HCT116 (cell line): ENCODE measurements around the gene PAIP1. TPM values are rescaled to one million over a fixed set of nuclear protein-coding genes. Genes with fewer than 3 reads are reported as not detected.
"Not testable (repeated sequence)": the region's sequence is repeated elsewhere in the genome, so short reads cannot be mapped to it uniquely, and the experiment has no call there.

Source experiments
- ATAC-seq: fragments of 200-7000 bp; cut with Tn5 transposase; 2 replicates; pipeline ENCODE4 v1.9.1; 2020; ENCODE audit warnings: mild to moderate bottlenecking, moderate library complexity
- BruUV-seq: library from RNA; stranded (reverse); fragments of 400-500 nt; replicated peaks from 2 replicates; lab custom pipeline; 2021; lab: Mats Ljungman, UMichigan
- CTCF ChIA-PET: fragments of 300-600 bp; sonication (Branson Sonifier 250); formaldehyde crosslinking; loops from one replicate; lab custom pipeline; 2021; ENCODE audit warnings: antibody characterized with exemption; lab: Charles Lee
- POLR2A ChIA-PET: fragments of 300-600, 350-600 bp; sonication (Branson Sonifier 250); formaldehyde crosslinking; loops from one replicate; lab custom pipeline; 2021; ENCODE audit warnings: antibody characterized with exemption; lab: Charles Lee
- RAD21 ChIA-PET, 2 experiments: fragments of 300-600 bp; sonication (Branson Sonifier 250); formaldehyde crosslinking; loops; one replicate each; lab custom pipeline; 2023; ENCODE audit warnings: low total read pairs in 2 of 2; ENCODE audit not compliant: uncharacterized antibody in 2 of 2, unreplicated experiment in 2 of 2, low non-redundant PET in 1 of 2; lab: Charles Lee
- DNase-seq: peaks from one replicate; pipeline ENCODE4 v3.0.0-alpha.2; 2010; ENCODE audit warnings: low read depth, low spot score
- H2AFZ ChIP-seq: fragments of 200-600 bp; shearing (Covaris generic), sonication (generic); 2 replicates; pipeline ENCODE4 v1.6.1; 2017; ENCODE audit warnings: low read depth, mixed run types, mixed read lengths, antibody characterized with exemption, low read length; ENCODE audit not compliant: poor library complexity, severe bottlenecking
- H3K27ac ChIP-seq: 2 replicates; pipeline ENCODE4 v1.5.1; 2012; ENCODE audit warnings: low read depth, low read length
- H3K27me3 ChIP-seq: fragments of 200-600 bp; sonication (generic); 2 replicates; pipeline ENCODE4 v1.6.1; 2016; ENCODE audit warnings: mixed run types, low read length, mixed read lengths; ENCODE audit not compliant: insufficient read depth
- H3K36me3 ChIP-seq, 2 experiments: fragments of 200-500 bp in 1 of 2; fragments of 200-600 bp in 1 of 2; sonication (Bioruptor generic) in 1 of 2; sonication (generic) in 1 of 2; 2 replicates each; pipeline versions ENCODE4 v1.5.1 to v1.6.1; 2014 to 2016; ENCODE audit warnings: low read length in 2 of 2, inconsistent platforms in 1 of 2, mixed read lengths in 1 of 2, mixed run types in 1 of 2; ENCODE audit not compliant: insufficient read depth in 2 of 2, control insufficient read depth in 1 of 2
- H3K4me1 ChIP-seq, 2 experiments: fragments of 200-600 bp in 1 of 2; sonication (generic) in 1 of 2; 2 replicates each; pipeline versions ENCODE4 v1.5.1 to v1.6.1; 2012 to 2017; ENCODE audit warnings: low read length in 2 of 2, inconsistent platforms in 1 of 2, mild to moderate bottlenecking in 1 of 2, mixed read lengths in 1 of 2, mixed run types in 1 of 2, moderate library complexity in 1 of 2; ENCODE audit not compliant: insufficient read depth in 2 of 2, control insufficient read depth in 1 of 2
- H3K4me2 ChIP-seq: fragments of 200-600 bp; sonication (generic); 2 replicates; pipeline ENCODE4 v1.6.1; 2017; ENCODE audit warnings: mixed run types, low read length, mixed read lengths
- H3K4me3 ChIP-seq, 2 experiments: fragments of 200-600 bp in 1 of 2; sonication (generic) in 1 of 2; replicated peaks in 1 of 2; 2 replicates each; pipeline ENCODE4 v1.5.1; 2011 to 2016; ENCODE audit warnings: low read length in 2 of 2, control low read depth in 1 of 2, low read depth in 1 of 2, mild to moderate bottlenecking in 1 of 2, mixed read lengths in 1 of 2, mixed run types in 1 of 2
- H3K79me2 ChIP-seq: fragments of 200-600 bp; sonication (generic); 2 replicates; pipeline ENCODE4 v1.6.1; 2017; ENCODE audit warnings: mild to moderate bottlenecking, mixed run types, low read length, moderate library complexity, mixed read lengths; ENCODE audit not compliant: insufficient read depth
- H3K9ac ChIP-seq: fragments of 200-600 bp; sonication (generic); 2 replicates; pipeline ENCODE4 v1.6.1; 2016; ENCODE audit warnings: low read length, mixed read lengths
- H3K9me2 ChIP-seq: fragments of 200-600 bp; sonication (generic), shearing (Covaris generic); 2 replicates; pipeline ENCODE4 v1.6.1; 2017; ENCODE audit warnings: mixed run types, mild to moderate bottlenecking, moderate library complexity; ENCODE audit not compliant: insufficient read depth
- H3K9me3 ChIP-seq, 2 experiments: fragments of 200-500 bp in 1 of 2; fragments of 200-600 bp in 1 of 2; sonication (Bioruptor generic) in 1 of 2; sonication (generic) in 1 of 2; 2 replicates each; pipeline ENCODE4 v1.6.1; 2014 to 2017; ENCODE audit warnings: low read length in 2 of 2, mixed read lengths in 2 of 2, inconsistent platforms in 1 of 2, low read depth in 1 of 2, mild to moderate bottlenecking in 1 of 2, mixed run types in 1 of 2, moderate library complexity in 1 of 2; ENCODE audit not compliant: control insufficient read depth in 1 of 2, insufficient read depth in 1 of 2
- H4K20me1 ChIP-seq: fragments of 200-600 bp; sonication (generic), shearing (Covaris generic); 2 replicates; pipeline ENCODE4 v1.6.1; 2017; ENCODE audit warnings: mixed run types, mild to moderate bottlenecking, moderate library complexity; ENCODE audit not compliant: insufficient read depth
- CBX3 ChIP-seq: IDR thresholded peaks from 2 replicates; pipeline ENCODE4 v1.6.1; 2012; ENCODE audit warnings: low read depth
- CEBPB ChIP-seq: IDR thresholded peaks from 2 replicates; pipeline ENCODE4 v1.6.1; 2012; ENCODE audit warnings: low read depth
- EGR1 ChIP-seq: IDR thresholded peaks from 2 replicates; pipeline ENCODE4 v1.6.1; 2012; ENCODE audit warnings: low read depth
- ELF1 ChIP-seq: IDR thresholded peaks from 2 replicates; pipeline ENCODE4 v1.6.1; 2012; ENCODE audit warnings: low read depth, borderline replicate concordance
- EZH2 ChIP-seq: fragments of 200-600 bp; sonication (generic); IDR thresholded peaks from 2 replicates; pipeline ENCODE4 v1.6.1; 2017; ENCODE audit warnings: antibody characterized with exemption, mixed run types
- EZH2phosphoT487 ChIP-seq: fragments of 200-600 bp; IDR thresholded peaks from 2 replicates; pipeline ENCODE4 v1.6.1; 2018; ENCODE audit warnings: antibody characterized with exemption, borderline replicate concordance
- FOSL1 ChIP-seq: IDR thresholded peaks from 2 replicates; pipeline ENCODE4 v1.6.1; 2012; ENCODE audit warnings: low read depth
- POLR2A ChIP-seq: IDR thresholded peaks from 2 replicates; pipeline ENCODE4 v1.7.0; 2011; ENCODE audit warnings: borderline replicate concordance; ENCODE audit not compliant: insufficient read depth, insufficient read length; ENCODE audit errors: extremely low read depth
- RAD21 ChIP-seq: IDR thresholded peaks from 2 replicates; pipeline ENCODE4 v1.6.1; 2012; ENCODE audit warnings: low read depth, mild to moderate bottlenecking
- SIN3A ChIP-seq: IDR thresholded peaks from 2 replicates; pipeline ENCODE4 v1.6.1; 2012; ENCODE audit warnings: low read depth
- TCF7L2 ChIP-seq: IDR thresholded peaks from 2 replicates; pipeline ENCODE4 v1.7.0; 2011; ENCODE audit warnings: borderline replicate concordance, inconsistent platforms; ENCODE audit not compliant: insufficient read depth, insufficient read length; ENCODE audit errors: extremely low read depth
- YY1 ChIP-seq: IDR thresholded peaks from 2 replicates; pipeline ENCODE4 v1.6.1; 2011; ENCODE audit warnings: low read length, low read depth, moderate library complexity, mild to moderate bottlenecking; ENCODE audit not compliant: insufficient replicate concordance; ENCODE audit errors: extremely low read depth
- ZNF274 ChIP-seq: fragments of 200-500 bp; sonication (Bioruptor generic); IDR thresholded peaks from 2 replicates; pipeline ENCODE4 v1.6.1; 2014; ENCODE audit warnings: mild to moderate bottlenecking, low read depth, low read length, inconsistent platforms
- intact Hi-C: fragments of 100-400 bp; cut with micrococcal nuclease; formaldehyde crosslinking; loops from 2 replicates; pipeline ENCODE4 v1.10.0; 2022
- total RNA-seq: library from RNA; stranded (reverse); gene quantifications from one replicate; pipeline ENCODE4 v1.2.1, GENCODE V29; 2021; ENCODE audit not compliant: unreplicated experiment
- TF ChIP-seq, protein P1 (sequence below): IDR thresholded peaks from 2 replicates; pipeline ENCODE4 v1.6.1; 2012
- TF ChIP-seq, protein P2 (sequence below): IDR thresholded peaks from 2 replicates; pipeline ENCODE4 v1.6.1; 2012; ENCODE audit warnings: low read depth
- TF ChIP-seq, protein P3 (sequence below): IDR thresholded peaks from 2 replicates; pipeline ENCODE4 v1.6.1; 2012

PAIP1 gene
- total RNA-seq, 1 experiment from 2014 or later, result 83.8 TPM

DNA sequence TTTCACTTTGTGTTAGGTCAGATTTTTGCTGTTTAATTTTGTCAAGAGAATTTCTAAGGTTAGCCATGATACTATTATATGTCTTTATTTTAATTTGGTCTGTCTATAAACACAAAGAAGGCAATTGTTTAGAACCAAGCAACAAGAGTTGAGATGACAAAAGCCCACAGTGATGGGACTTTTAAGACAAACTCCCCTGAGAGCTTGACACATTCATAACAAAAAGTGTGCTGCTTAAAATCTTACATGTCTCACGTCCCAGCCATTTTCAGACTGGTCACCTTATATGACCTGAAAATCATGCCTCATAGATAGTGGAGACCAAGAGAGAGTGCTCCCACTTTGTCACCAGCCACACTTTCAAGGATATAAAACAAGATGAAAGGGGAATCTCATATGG, 24.5 kb upstream of the PAIP1 start (continued):
- TF ChIP-seq, protein P1, sequence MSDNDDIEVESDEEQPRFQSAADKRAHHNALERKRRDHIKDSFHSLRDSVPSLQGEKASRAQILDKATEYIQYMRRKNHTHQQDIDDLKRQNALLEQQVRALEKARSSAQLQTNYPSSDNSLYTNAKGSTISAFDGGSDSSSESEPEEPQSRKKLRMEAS, result no peak
- TF ChIP-seq RAD21 (no peak), YY1 (no peak), ELF1 (no peak), TCF7L2 (no peak), FOSL1 (no peak)

DNA sequence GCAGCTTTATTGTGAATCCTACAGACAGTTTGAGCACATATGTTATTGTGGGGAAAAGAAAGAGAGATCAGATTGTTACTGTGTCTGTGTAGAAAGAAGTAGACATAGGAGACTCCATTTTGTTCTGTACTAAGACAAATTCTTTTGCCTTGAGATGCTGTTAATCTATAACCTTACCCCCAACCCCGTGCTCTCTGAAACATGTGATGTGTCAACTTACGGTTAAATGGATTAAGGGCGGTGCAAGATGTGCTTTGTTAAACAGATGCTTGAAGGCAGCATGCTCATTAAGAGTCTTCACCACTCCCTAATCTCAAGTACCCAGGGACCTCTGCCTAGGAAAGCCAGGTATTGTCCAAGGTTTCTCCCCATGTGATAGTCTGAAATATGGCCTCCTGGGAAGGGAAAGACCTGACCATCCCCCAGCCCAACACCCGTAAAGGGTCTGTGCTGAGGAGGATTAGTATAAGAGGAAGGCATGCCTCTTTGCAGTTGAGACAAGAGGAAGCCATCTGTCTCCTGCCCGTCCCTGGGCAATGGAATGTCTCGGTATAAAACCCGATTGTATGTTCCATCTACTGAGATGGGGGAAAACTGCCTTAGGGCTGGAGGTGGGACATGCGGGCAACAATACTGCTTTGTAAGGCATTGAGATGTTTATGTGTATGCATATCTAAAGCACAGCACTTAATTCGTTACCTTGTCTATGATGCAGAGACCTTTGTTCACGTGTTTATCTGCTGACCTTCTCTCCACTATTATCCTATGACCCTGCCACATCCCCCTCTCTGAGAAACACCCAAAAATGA, 23.7 kb upstream of the PAIP1 start:
- CTCF ChIA-PET, H3K9me3 ChIP-seq, H3K36me3 ChIP-seq, H3K79me2 ChIP-seq, H3K9me2 ChIP-seq, H3K4me3 ChIP-seq, H4K20me1 ChIP-seq, H3K4me1 ChIP-seq, RAD21 ChIA-PET, ATAC-seq, H2AFZ ChIP-seq, H3K27me3 ChIP-seq, DNase-seq, BruUV-seq, H3K4me2 ChIP-seq, POLR2A ChIA-PET, H3K9ac ChIP-seq, intact Hi-C loops, H3K27ac ChIP-seq: not testable (repeated sequence)

DNA sequence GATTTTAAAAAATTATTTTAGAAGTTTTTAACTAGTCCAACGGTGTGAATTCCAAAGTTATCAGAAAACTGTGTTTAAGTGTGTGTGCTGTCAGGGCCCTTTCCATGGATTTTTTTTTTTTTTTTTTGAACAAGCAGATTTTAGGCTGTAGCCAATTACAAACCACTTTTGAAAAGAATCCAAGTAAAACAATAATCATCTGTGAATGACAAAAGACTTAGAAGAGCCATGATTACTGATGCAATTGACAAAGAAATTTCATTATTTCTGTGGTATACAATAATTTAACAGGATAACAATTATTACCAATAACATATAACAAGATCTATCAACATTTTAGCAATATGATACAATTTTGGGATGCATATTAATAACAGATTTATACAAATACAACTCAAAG, 16.2 kb upstream of the PAIP1 start:
- H3K9ac ChIP-seq, result no peak overlapping the region
- H3K4me2 ChIP-seq, result no peak overlapping the region
- intact Hi-C loops, result no loop called here
- 0 out of 4 replicates have a peak, but pooled peaks cover 0 to 2% of the 10 kb centered on the region in 2 experiments for H3K4me1 ChIP-seq
- no peaks in the 10 kb centered on the region for H3K79me2 ChIP-seq
- BruUV-seq, result no TSS peak
- ChIA-PET POLR2A (no interaction called here), RAD21 (no interaction called here), CTCF (no interaction called here)
- no peak overlapping the region for H3K27ac ChIP-seq
- H3K27me3 ChIP-seq, result no peaks in the 10 kb centered on the region
- H3K4me3 ChIP-seq, result no peak overlapping the region
- H3K9me3 ChIP-seq, result no peaks in the 10 kb centered on the region
- H3K36me3 ChIP-seq, result no peaks in the 10 kb centered on the region
- DNase-seq (no peak), ATAC-seq (no peak)
- no peaks in the 10 kb centered on the region for H3K9me2 ChIP-seq
- H2AFZ ChIP-seq, result no peak overlapping the region
- H4K20me1 ChIP-seq, result no peaks in the 10 kb centered on the region
- TF ChIP-seq SIN3A (no peak), EZH2 (no peak), CEBPB (no peak), ELF1 (no peak), POLR2A (no peak), FOSL1 (no peak), YY1 (no peak), EGR1 (no peak), ZNF274 (no peak), EZH2phosphoT487 (no peak), CBX3 (no peak)
- TF ChIP-seq, protein P2, sequence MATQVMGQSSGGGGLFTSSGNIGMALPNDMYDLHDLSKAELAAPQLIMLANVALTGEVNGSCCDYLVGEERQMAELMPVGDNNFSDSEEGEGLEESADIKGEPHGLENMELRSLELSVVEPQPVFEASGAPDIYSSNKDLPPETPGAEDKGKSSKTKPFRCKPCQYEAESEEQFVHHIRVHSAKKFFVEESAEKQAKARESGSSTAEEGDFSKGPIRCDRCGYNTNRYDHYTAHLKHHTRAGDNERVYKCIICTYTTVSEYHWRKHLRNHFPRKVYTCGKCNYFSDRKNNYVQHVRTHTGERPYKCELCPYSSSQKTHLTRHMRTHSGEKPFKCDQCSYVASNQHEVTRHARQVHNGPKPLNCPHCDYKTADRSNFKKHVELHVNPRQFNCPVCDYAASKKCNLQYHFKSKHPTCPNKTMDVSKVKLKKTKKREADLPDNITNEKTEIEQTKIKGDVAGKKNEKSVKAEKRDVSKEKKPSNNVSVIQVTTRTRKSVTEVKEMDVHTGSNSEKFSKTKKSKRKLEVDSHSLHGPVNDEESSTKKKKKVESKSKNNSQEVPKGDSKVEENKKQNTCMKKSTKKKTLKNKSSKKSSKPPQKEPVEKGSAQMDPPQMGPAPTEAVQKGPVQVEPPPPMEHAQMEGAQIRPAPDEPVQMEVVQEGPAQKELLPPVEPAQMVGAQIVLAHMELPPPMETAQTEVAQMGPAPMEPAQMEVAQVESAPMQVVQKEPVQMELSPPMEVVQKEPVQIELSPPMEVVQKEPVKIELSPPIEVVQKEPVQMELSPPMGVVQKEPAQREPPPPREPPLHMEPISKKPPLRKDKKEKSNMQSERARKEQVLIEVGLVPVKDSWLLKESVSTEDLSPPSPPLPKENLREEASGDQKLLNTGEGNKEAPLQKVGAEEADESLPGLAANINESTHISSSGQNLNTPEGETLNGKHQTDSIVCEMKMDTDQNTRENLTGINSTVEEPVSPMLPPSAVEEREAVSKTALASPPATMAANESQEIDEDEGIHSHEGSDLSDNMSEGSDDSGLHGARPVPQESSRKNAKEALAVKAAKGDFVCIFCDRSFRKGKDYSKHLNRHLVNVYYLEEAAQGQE, result no peak
- TF ChIP-seq, protein P3, sequence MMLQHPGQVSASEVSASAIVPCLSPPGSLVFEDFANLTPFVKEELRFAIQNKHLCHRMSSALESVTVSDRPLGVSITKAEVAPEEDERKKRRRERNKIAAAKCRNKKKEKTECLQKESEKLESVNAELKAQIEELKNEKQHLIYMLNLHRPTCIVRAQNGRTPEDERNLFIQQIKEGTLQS, result no peak
